ENCODE measurements around the gene TMEM170A. TPM values are rescaled to one million over a fixed set of nuclear protein-coding genes. Genes with fewer than 3 reads are reported as not detected.

Gene TMEM170A
- total and polyA plus RNA-seq, 2 of the 13 experiments (the other 11 are each of a cell fraction or from before 2014, with no cell fraction given): 35.7 to 39.7 TPM

GRCh38 chr16:75462806-75463205 lies 1.7 kb downstream of the TMEM170A start (continued):
- TF ChIP-seq AHDC1 (CRISPR knock-in tag; IDR thresholded peaks at IDR 0.05; ENCODE audit: borderline replicate concordance) (0 out of 2 replicates have a peak, but pooled peaks have one; percentile 16), ZKSCAN8 (CRISPR knock-in tag; IDR thresholded peaks at IDR 0.05; ENCODE audit: borderline replicate concordance) (no peak), ONECUT2 (CRISPR knock-in tag; IDR thresholded peaks at IDR 0.05) (no peak), ARID2 (CRISPR knock-in tag; IDR thresholded peaks at IDR 0.05; ENCODE audit: borderline replicate concordance) (0 out of 2 replicates have a peak, but pooled peaks have one; percentile 50), ZNF3 (CRISPR knock-in tag; IDR thresholded peaks at IDR 0.05) (no peak), PHF20 (CRISPR knock-in tag; IDR thresholded peaks at IDR 0.05) (no peak), REXO4 (CRISPR knock-in tag; IDR thresholded peaks at IDR 0.05; ENCODE audit: borderline replicate concordance) (no peak), SP140L (CRISPR knock-in tag; IDR thresholded peaks at IDR 0.05; ENCODE audit: borderline replicate concordance) (no peak), KDM5B (CRISPR knock-in tag; IDR thresholded peaks at IDR 0.05; ENCODE audit: borderline replicate concordance) (no peak), ZFP62 (CRISPR knock-in tag; IDR thresholded peaks at IDR 0.05) (no peak)
- TF ChIP-seq, protein P1, sequence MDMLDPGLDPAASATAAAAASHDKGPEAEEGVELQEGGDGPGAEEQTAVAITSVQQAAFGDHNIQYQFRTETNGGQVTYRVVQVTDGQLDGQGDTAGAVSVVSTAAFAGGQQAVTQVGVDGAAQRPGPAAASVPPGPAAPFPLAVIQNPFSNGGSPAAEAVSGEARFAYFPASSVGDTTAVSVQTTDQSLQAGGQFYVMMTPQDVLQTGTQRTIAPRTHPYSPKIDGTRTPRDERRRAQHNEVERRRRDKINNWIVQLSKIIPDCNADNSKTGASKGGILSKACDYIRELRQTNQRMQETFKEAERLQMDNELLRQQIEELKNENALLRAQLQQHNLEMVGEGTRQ (IDR thresholded peaks at IDR 0.05; ENCODE audit: low read depth, low read length): no peak
- TF ChIP-seq, protein P1 (CRISPR knock-in tag; IDR thresholded peaks at IDR 0.05; ENCODE audit: borderline replicate concordance): peak; percentile 40; the same call in 1 of the 2 replicates
- TF ChIP-seq, protein P2, sequence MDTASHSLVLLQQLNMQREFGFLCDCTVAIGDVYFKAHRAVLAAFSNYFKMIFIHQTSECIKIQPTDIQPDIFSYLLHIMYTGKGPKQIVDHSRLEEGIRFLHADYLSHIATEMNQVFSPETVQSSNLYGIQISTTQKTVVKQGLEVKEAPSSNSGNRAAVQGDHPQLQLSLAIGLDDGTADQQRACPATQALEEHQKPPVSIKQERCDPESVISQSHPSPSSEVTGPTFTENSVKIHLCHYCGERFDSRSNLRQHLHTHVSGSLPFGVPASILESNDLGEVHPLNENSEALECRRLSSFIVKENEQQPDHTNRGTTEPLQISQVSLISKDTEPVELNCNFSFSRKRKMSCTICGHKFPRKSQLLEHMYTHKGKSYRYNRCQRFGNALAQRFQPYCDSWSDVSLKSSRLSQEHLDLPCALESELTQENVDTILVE (CRISPR knock-in tag; IDR thresholded peaks at IDR 0.05): 0 out of 2 replicates have a peak, but pooled peaks have one; percentile 7
